Activated CD4-positive, alpha-beta T cell treated with anti-CD3 and anti-CD28 coated beads, Interleukin-2, amount 10 ng/mL, durations not matched to agents 7 days and 5 days (primary cell): ENCODE results near the gene SNAPC1. TPM values are rescaled to one million over a fixed set of nuclear protein-coding genes. Genes with fewer than 3 reads are reported as not detected.
A peak's percentile ranks its signal among the peaks of the same experiment; 100 is the strongest.

Experiments used
- CTCF ChIA-PET: fragments of 350-600 bp; sonication (Branson Sonifier 250); formaldehyde crosslinking; loops from one replicate; lab custom pipeline; 2021; ENCODE audit warnings: antibody characterized with exemption; lab: Charles Lee
- POLR2A ChIA-PET: fragments of 350-600 bp; sonication (Branson Sonifier 250); formaldehyde crosslinking; loops from one replicate; lab custom pipeline; 2021; ENCODE audit warnings: antibody characterized with exemption; lab: Charles Lee
- DNase-seq: peaks from one replicate; pipeline ENCODE4 v3.0.0-alpha.2; 2020
- H3K27ac Mint-ChIP-seq: one replicate; pipeline ENCODE4 v1.8.0; 2021; ENCODE audit warnings: mild to moderate bottlenecking, moderate library complexity, mixed read lengths
- H3K27me3 Mint-ChIP-seq: one replicate; pipeline ENCODE4 v1.8.0; 2021; ENCODE audit warnings: mixed read lengths
- H3K36me3 Mint-ChIP-seq: one replicate; pipeline ENCODE4 v1.8.0; 2021; ENCODE audit warnings: low read depth, mixed read lengths
- H3K4me1 Mint-ChIP-seq: one replicate; pipeline ENCODE4 v1.8.0; 2021; ENCODE audit warnings: mixed read lengths
- H3K4me3 Mint-ChIP-seq: one replicate; pipeline ENCODE4 v1.8.0; 2021; ENCODE audit warnings: mild to moderate bottlenecking, moderate library complexity, mixed read lengths
- H3K9me3 Mint-ChIP-seq: one replicate; pipeline ENCODE4 v1.8.0; 2021; ENCODE audit warnings: mixed read lengths
- total RNA-seq, 2 experiments: library from RNA; stranded (reverse); gene quantifications; one replicate each; pipeline ENCODE4 v1.2.3, GENCODE V29; 2021

SNAPC1 gene
- total RNA-seq, 2 experiments from 2014 or later: 5.2 to 5.5 TPM

DNA sequence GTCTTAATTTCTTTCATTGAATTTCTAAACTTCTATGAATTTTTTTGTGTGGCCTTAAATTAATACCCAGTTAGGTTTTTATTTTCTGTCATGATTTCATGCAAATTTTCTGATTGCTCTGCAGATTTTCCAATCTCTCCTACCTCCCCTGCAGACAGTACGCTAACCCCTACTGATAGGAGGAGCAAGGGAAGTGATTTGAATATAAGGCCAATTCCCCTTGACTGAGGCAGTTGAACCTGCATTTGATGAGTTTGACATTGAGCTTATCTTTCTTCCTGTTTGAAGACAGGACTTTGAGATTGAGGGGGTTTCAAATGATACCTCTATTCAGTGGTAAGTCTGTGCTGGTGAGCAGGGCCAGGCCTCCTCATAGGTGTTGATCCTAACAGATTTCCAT lies 74.6 kb downstream of the SNAPC1 start:
- CTCF ChIA-PET: interaction anchor here (0.7 to 2.7 kb wide), 18 partner anchors 11 to 567 kb away, joined by 3 to 16 read pairs (median 4); no protein-coding TSS in a partner anchor
- Mint-ChIP-seq H3K27ac (no peak overlapping the region), H3K4me3 (no peak overlapping the region), H3K36me3 (no peaks in the 10 kb centered on the region), H3K9me3 (no peaks in the 10 kb centered on the region), H3K4me1 (peaks cover 5% of the 10 kb centered on the region), H3K27me3 (peaks cover 21% of the 10 kb centered on the region)
- DNase-seq: no peak
- POLR2A ChIA-PET: no interaction called here

GRCh38 chr14:61837336-61838229 lies 75.4 kb downstream of the SNAPC1 start:
- Mint-ChIP-seq H3K9me3 (peaks cover 2% of the 10 kb centered on the region), H3K27me3 (peaks cover 25% of the 10 kb centered on the region), H3K4me1 (peaks cover 5% of the 10 kb centered on the region), H3K4me3 (no peak overlapping the region), H3K36me3 (no peaks in the 10 kb centered on the region), H3K27ac (no peak overlapping the region)
- POLR2A ChIA-PET: no interaction called here
- CTCF ChIA-PET: interaction anchor here (0.6 to 2.7 kb wide), 31 partner anchors 11 to 568 kb away, joined by 3 to 16 read pairs (median 3); no protein-coding TSS in a partner anchor
- DNase-seq: peak; percentile 79

DNA sequence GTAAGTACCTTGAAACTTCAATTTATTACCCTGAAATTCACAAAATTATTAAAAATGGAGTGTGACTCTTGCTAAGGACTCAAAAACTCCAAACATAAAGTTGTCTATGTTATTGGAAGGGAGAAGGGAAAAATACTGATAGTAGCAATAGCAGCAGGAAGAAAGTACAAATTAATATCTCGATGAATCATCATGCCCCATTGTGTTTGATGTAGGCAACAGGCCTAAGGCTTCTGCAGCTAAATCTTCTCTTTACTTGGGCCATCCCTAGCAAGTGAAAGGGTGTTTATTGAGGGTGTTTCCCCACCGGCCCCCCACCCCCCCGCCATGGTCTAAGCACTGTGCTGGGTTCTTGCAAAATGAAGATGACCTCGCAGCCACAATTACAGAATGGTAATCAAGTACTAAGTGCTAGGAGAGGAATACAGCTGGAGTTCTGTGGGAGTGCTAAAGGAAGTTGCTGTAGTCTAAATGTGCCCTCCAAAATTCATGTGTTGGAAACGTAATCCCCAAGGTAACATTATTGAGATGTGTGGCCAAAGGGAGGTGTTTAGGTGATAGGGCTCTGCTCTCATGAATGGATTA lies 76.5 kb downstream of the SNAPC1 start:
- no peak overlapping the region for H3K4me3 Mint-ChIP-seq
- peaks cover 5% of the 10 kb centered on the region for H3K4me1 Mint-ChIP-seq
- ChIA-PET POLR2A (no interaction called here), CTCF (interaction anchor here (0.9 to 2.7 kb wide), 7 partner anchors 51 to 558 kb away, joined by 3 to 16 read pairs (median 3); no protein-coding TSS in a partner anchor)
- H3K27ac Mint-ChIP-seq: no peak overlapping the region
- H3K36me3 Mint-ChIP-seq: no peaks in the 10 kb centered on the region
- DNase-seq: no peak
- peaks cover 34% of the 10 kb centered on the region for H3K27me3 Mint-ChIP-seq
- H3K9me3 Mint-ChIP-seq: peaks cover 2% of the 10 kb centered on the region

- CTCF ChIA-PET: no interaction called here
- peaks cover 5% of the 10 kb centered on the region for H3K4me1 Mint-ChIP-seq
- no peak for DNase-seq
- POLR2A ChIA-PET: no interaction called here
- H3K9me3 Mint-ChIP-seq: peaks cover 3% of the 10 kb centered on the region
- no peak overlapping the region for H3K27ac Mint-ChIP-seq
- H3K4me3 Mint-ChIP-seq: no peak overlapping the region
- peaks cover 40% of the 10 kb centered on the region for H3K27me3 Mint-ChIP-seq
- H3K36me3 Mint-ChIP-seq: no peaks in the 10 kb centered on the region
These were observed 77.3 kb downstream of the SNAPC1 start for GRCh38 chr14:61839507-61839906.

DNA sequence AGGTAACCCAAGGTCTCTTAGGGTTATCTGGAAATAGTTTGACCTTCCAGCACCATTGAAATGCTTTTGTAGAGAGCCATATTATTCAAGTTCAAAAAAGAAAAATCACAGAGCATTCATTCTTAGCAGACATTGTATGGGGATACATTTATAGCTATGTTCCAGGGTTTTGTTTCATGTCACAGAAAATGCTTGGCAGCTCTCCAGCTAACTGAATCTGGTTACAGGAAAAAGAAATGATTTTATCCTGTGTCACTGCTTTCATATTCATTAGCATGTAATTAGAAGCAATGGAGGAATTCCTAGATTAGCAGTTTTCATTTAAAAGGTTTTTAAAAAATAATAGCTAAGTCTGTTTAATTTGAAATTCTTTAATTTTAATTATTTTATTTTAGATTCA lies 78.9 kb downstream of the SNAPC1 start:
- H3K27me3 Mint-ChIP-seq: peaks cover 43% of the 10 kb centered on the region
- H3K4me3 Mint-ChIP-seq: no peak overlapping the region
- no peak overlapping the region for H3K27ac Mint-ChIP-seq
- H3K9me3 Mint-ChIP-seq: peaks cover 6% of the 10 kb centered on the region
- ChIA-PET POLR2A (no interaction called here), CTCF (no interaction called here)
- peaks cover 5% of the 10 kb centered on the region for H3K4me1 Mint-ChIP-seq
- DNase-seq: no peak
- no peaks in the 10 kb centered on the region for H3K36me3 Mint-ChIP-seq

Other genes with a start within 250 kb of the SNAPC1 start
- 100 to 1,000 TPM in 1 of 2 experiments, 10 to 100 TPM in 1; 97.0 to 116 TPM for gene HIF1A, start 66.9 kb upstream of the SNAPC1 start, total RNA-seq
- not detected for gene SYT16, start 50.3 kb downstream of the SNAPC1 start, total RNA-seq